Retinal pigment epithelial cell (primary cell): ENCODE data around the gene GNAI3.

Source experiments
- DNase-seq: peaks from one replicate; pipeline ENCODE4 v3.0.0-alpha.2; 2010; ENCODE audit warnings: low read depth
- H3K4me3 ChIP-seq: 2 replicates; pipeline ENCODE4 v1.5.1; 2011; ENCODE audit warnings: mild to moderate bottlenecking, low read length, control low read depth, moderate library complexity
- CTCF ChIP-seq: conservative IDR thresholded peaks from 2 replicates; pipeline ENCODE4 v1.5.1; 2011; ENCODE audit warnings: low read depth, low read length, control low read depth, inconsistent platforms

The GNAI3 gene

DNA sequence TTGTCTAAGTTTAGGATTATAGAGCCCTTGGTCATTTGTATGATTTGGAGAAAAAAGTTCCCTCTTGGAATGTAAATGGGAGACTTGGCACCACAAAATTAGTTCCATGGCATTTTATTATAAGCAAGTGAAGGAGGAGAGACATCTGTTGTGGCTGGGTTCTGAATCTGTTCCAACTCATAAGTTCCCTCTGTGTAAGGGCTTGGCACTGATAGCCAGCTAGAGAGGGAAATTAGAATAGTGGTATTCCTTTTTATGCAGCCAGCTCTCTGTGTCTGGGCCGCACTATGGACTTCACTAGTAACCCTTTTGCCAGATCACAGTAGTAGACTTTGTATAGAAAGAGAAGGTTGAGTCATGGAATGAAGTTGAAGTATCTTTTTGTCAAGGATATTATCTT, 31.1 kb downstream of the GNAI3 start:
- no peak for DNase-seq
- no peak for TF ChIP-seq CTCF
- no peak overlapping the region for H3K4me3 ChIP-seq

DNA sequence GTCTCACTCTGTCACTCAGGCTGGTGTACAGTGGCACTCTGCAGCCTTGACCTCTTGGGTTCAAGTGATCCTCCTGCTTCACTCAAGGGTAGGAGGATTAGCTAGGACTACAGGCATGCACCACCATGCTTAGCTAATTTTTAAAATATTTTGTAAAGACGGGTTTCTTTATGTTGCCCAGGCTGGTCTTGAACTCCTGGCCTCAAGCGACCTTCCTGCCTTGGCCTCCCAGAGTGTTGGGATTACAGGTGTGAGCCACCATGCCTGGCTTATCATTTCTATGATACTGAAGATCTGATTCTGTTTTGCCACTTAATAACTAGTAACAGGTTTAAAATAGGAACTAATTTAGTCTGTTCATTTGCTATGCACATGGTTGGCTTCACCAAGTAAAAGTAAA, 33.6 kb downstream of the GNAI3 start:
- no peak for TF ChIP-seq CTCF

GRCh38 chr1:109584766-109585165, 36.4 kb downstream of the GNAI3 start:
- no peak for TF ChIP-seq CTCF
- DNase-seq: no peak
- no peak overlapping the region for H3K4me3 ChIP-seq

More for the DNA sequence above, 33.6 kb downstream of the GNAI3 start:
- no peak overlapping the region for H3K4me3 ChIP-seq
- DNase-seq: no peak

DNA sequence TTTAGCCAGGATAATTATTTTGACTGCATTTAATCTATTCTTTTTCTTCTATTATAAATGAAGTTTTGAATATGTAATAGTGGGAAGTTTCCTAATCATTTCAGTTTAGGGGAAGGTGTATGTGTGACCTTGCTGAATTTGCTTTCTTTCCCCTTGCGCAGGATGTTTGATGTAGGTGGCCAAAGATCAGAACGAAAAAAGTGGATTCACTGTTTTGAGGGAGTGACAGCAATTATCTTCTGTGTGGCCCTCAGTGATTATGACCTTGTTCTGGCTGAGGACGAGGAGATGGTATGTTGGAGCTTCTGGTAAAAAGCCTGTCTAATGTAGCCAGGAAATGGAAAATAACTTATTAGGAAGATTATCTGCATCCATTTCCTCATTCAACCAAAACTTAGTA, 37.6 kb downstream of the GNAI3 start:
- TF ChIP-seq CTCF: no peak
- DNase-seq: no peak
- no peak overlapping the region for H3K4me3 ChIP-seq

GRCh38 chr1:109589177-109589576, 40.8 kb downstream of the GNAI3 start:
- TF ChIP-seq CTCF: no peak
- DNase-seq: no peak
- no peak overlapping the region for H3K4me3 ChIP-seq

- TF ChIP-seq CTCF: no peak
- H3K4me3 ChIP-seq: no peak overlapping the region
- no peak for DNase-seq
Measured at GRCh38 chr1:109589679-109590078, 41.3 kb downstream of the GNAI3 start.

DNA sequence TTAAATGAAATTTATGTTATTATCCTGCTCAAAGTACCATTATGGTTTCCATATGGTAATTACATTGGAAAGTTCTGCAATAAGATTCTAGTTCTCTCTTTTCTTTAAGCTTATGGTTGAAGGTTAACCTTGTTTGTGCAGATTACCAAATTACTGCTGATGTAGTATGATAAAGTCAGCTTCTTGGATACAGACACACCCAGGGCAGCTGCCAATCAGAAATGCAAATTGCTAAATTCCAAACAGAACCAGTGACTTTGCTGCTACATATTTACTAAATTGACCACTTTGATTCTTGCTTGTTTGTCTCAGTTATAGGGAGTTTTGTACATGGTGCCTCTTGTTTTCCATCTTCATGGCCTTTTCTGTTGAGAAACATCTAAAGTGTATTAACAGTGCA, 44.5 kb downstream of the GNAI3 start:
- no peak overlapping the region for H3K4me3 ChIP-seq
- no peak for TF ChIP-seq CTCF
- no peak for DNase-seq
